ENCODE data around the gene FBXO42.
A peak's percentile ranks its signal among the peaks of the same experiment; 100 is the strongest.

The FBXO42 gene

GRCh38 chr1:16241221-16241708 lies 111.0 kb downstream of the FBXO42 start:
- no peak for DNase-seq (ENCODE audit: low read depth, low spot score)
- H3K9ac ChIP-seq (ENCODE audit: insufficient read length), result no peak overlapping the region
- no peaks in the 10 kb centered on the region for H3K36me3 ChIP-seq (ENCODE audit: insufficient read depth, low read length)
- no peak for TF ChIP-seq FOXP2 (optimal IDR thresholded peaks at IDR 0.05; ENCODE audit: control extremely low read depth, extremely low read length, insufficient read depth)
- no peak for TF ChIP-seq POLR2AphosphoS5 (IDR thresholded peaks at IDR 0.05; ENCODE audit: borderline replicate concordance, low read depth, low read length)
- TF ChIP-seq EZH2 (IDR thresholded peaks at IDR 0.05), result no peak
- H3K27ac ChIP-seq, result no peak overlapping the region
- H3K4me3 ChIP-seq, result no peak overlapping the region
- H3K9me3 ChIP-seq (ENCODE audit: low read depth, low read length), result no peaks in the 10 kb centered on the region

GRCh38 chr1:16239972-16240491 lies 112.2 kb downstream of the FBXO42 start:
- no peak overlapping the region for H3K9ac ChIP-seq (ENCODE audit: insufficient read length)
- no peaks in the 10 kb centered on the region for H3K9me3 ChIP-seq (ENCODE audit: low read depth, low read length)
- H3K36me3 ChIP-seq (ENCODE audit: insufficient read depth, low read length), result no peaks in the 10 kb centered on the region
- H3K27ac ChIP-seq, result no peak overlapping the region
- no peak overlapping the region for H3K4me3 ChIP-seq
- TF ChIP-seq FOXP2 (optimal IDR thresholded peaks at IDR 0.05; ENCODE audit: control extremely low read depth, extremely low read length, insufficient read depth) (no peak), EZH2 (IDR thresholded peaks at IDR 0.05) (no peak), POLR2AphosphoS5 (IDR thresholded peaks at IDR 0.05; ENCODE audit: borderline replicate concordance, low read depth, low read length) (no peak)
- DNase-seq (ENCODE audit: low read depth, low spot score), result no peak

- Histone ChIP-seq H3K4me3 (peak overlapping the region; percentile 86), H3K9me3 (ENCODE audit: low read depth, low read length) (no peaks in the 10 kb centered on the region), H3K36me3 (ENCODE audit: insufficient read depth, low read length) (no peaks in the 10 kb centered on the region), H3K27ac (0 out of 2 replicates have a peak overlapping the region, but pooled peaks have one; percentile 53), H3K9ac (ENCODE audit: insufficient read length) (peak overlapping the region; percentile 83)
- no peak for TF ChIP-seq POLR2AphosphoS5 (IDR thresholded peaks at IDR 0.05; ENCODE audit: borderline replicate concordance, low read depth, low read length)
- TF ChIP-seq EZH2 (IDR thresholded peaks at IDR 0.05), result no peak
- no peak for TF ChIP-seq FOXP2 (optimal IDR thresholded peaks at IDR 0.05; ENCODE audit: control extremely low read depth, extremely low read length, insufficient read depth)
- DNase-seq (ENCODE audit: low read depth, low spot score), result no peak
These were observed 114.9 kb downstream of the FBXO42 start for GRCh38 chr1:16237343-16237830.

GRCh38 chr1:16236511-16237342 lies 115.6 kb downstream of the FBXO42 start, which contains the start of gene CPLANE2:
Gene CPLANE2, minus strand, starts transcription at chr1:16237183. Its CDS starts 441 bp downstream, at chr1:16236742.
- H3K27ac ChIP-seq, result 0 out of 2 replicates have a peak within 1 kb of the TSS, but pooled peaks have one; percentile 53

GRCh38 chr1:16235944-16236510 lies 116.3 kb downstream of the FBXO42 start:
- Histone ChIP-seq H3K27ac (no peak overlapping the region), H3K9ac (ENCODE audit: insufficient read length) (no peak overlapping the region), H3K9me3 (ENCODE audit: low read depth, low read length) (no peaks in the 10 kb centered on the region), H3K4me3 (peak overlapping the region; percentile 86), H3K36me3 (ENCODE audit: insufficient read depth, low read length) (no peaks in the 10 kb centered on the region)
- DNase-seq (ENCODE audit: low read depth, low spot score), result no peak
- TF ChIP-seq POLR2AphosphoS5 (IDR thresholded peaks at IDR 0.05; ENCODE audit: borderline replicate concordance, low read depth, low read length), result no peak
- TF ChIP-seq FOXP2 (optimal IDR thresholded peaks at IDR 0.05; ENCODE audit: control extremely low read depth, extremely low read length, insufficient read depth), result no peak
- no peak for TF ChIP-seq EZH2 (IDR thresholded peaks at IDR 0.05)

More at GRCh38 chr1:16236511-16237342, 115.6 kb downstream of the FBXO42 start, which contains the start of gene CPLANE2:
- no peaks in the 10 kb centered on the region for H3K36me3 ChIP-seq (ENCODE audit: insufficient read depth, low read length)
- peak within 1 kb of the TSS; percentile 86 for H3K4me3 ChIP-seq
- H3K9ac ChIP-seq (ENCODE audit: insufficient read length), result peak within 1 kb of the TSS; percentile 83
- no peak for DNase-seq (ENCODE audit: low read depth, low spot score)
- no peak for TF ChIP-seq EZH2 (IDR thresholded peaks at IDR 0.05)
- peak; percentile 89 for TF ChIP-seq POLR2AphosphoS5 (IDR thresholded peaks at IDR 0.05; ENCODE audit: borderline replicate concordance, low read depth, low read length)
- H3K9me3 ChIP-seq (ENCODE audit: low read depth, low read length), result no peaks in the 10 kb centered on the region

GRCh38 chr1:16235347-16235746 lies 116.9 kb downstream of the FBXO42 start:
- Histone ChIP-seq H3K9ac (ENCODE audit: insufficient read length) (no peak overlapping the region), H3K9me3 (ENCODE audit: low read depth, low read length) (no peaks in the 10 kb centered on the region), H3K4me3 (no peak overlapping the region), H3K27ac (no peak overlapping the region), H3K36me3 (ENCODE audit: insufficient read depth, low read length) (no peaks in the 10 kb centered on the region)
- DNase-seq (ENCODE audit: low read depth, low spot score), result no peak
- no peak for TF ChIP-seq POLR2AphosphoS5 (IDR thresholded peaks at IDR 0.05; ENCODE audit: borderline replicate concordance, low read depth, low read length)
- TF ChIP-seq FOXP2 (optimal IDR thresholded peaks at IDR 0.05; ENCODE audit: control extremely low read depth, extremely low read length, insufficient read depth), result no peak
- no peak for TF ChIP-seq EZH2 (IDR thresholded peaks at IDR 0.05)

- Histone ChIP-seq H3K9me3 (ENCODE audit: low read depth, low read length) (no peaks in the 10 kb centered on the region), H3K4me3 (no peak overlapping the region), H3K9ac (ENCODE audit: insufficient read length) (no peak overlapping the region), H3K36me3 (ENCODE audit: insufficient read depth, low read length) (no peaks in the 10 kb centered on the region), H3K27ac (no peak overlapping the region)
- TF ChIP-seq FOXP2 (optimal IDR thresholded peaks at IDR 0.05; ENCODE audit: control extremely low read depth, extremely low read length, insufficient read depth) (no peak), POLR2AphosphoS5 (IDR thresholded peaks at IDR 0.05; ENCODE audit: borderline replicate concordance, low read depth, low read length) (no peak), EZH2 (IDR thresholded peaks at IDR 0.05) (no peak)
- DNase-seq (ENCODE audit: low read depth, low spot score), result no peak
These were observed 118.8 kb downstream of the FBXO42 start for GRCh38 chr1:16233431-16233830.

GRCh38 chr1:16232316-16232710 lies 120.0 kb downstream of the FBXO42 start:
- no peak overlapping the region for H3K4me3 ChIP-seq
- H3K9ac ChIP-seq (ENCODE audit: insufficient read length), result no peak overlapping the region
- DNase-seq (ENCODE audit: low read depth, low spot score), result no peak
- no peaks in the 10 kb centered on the region for H3K36me3 ChIP-seq (ENCODE audit: insufficient read depth, low read length)
- no peak for TF ChIP-seq EZH2 (IDR thresholded peaks at IDR 0.05)
- TF ChIP-seq FOXP2 (optimal IDR thresholded peaks at IDR 0.05; ENCODE audit: control extremely low read depth, extremely low read length, insufficient read depth), result no peak
- no peak for TF ChIP-seq POLR2AphosphoS5 (IDR thresholded peaks at IDR 0.05; ENCODE audit: borderline replicate concordance, low read depth, low read length)
- no peak overlapping the region for H3K27ac ChIP-seq
- H3K9me3 ChIP-seq (ENCODE audit: low read depth, low read length), result no peaks in the 10 kb centered on the region
